Caco-2 (cell line): ENCODE results near the gene STK24. TPM values are rescaled to one million over a fixed set of nuclear protein-coding genes. Genes with fewer than 3 reads are reported as not detected.

Experiments
- BruUV-seq: library from RNA; stranded (reverse); fragments of 400-500 nt; replicated peaks from 2 replicates; lab custom pipeline; 2021; lab: Mats Ljungman, UMichigan
- CTCF ChIA-PET: fragments of 300-600 bp; sonication (Branson Sonifier 250); formaldehyde crosslinking; loops from one replicate; lab custom pipeline; 2022; ENCODE audit warnings: antibody characterized with exemption; lab: Charles Lee
- POLR2A ChIA-PET: fragments of 300-600 bp; sonication (Branson Sonifier 250); formaldehyde crosslinking; loops from one replicate; lab custom pipeline; 2022; ENCODE audit warnings: antibody characterized with exemption; lab: Charles Lee
- DNase-seq, 2 experiments: peaks; one replicate each; pipeline versions ENCODE4 v3.0.0 to v3.0.0-alpha.2; 2020 to 2022
- H3K27me3 ChIP-seq: replicated peaks from 2 replicates; pipeline ENCODE4 v1.6.0; 2011; ENCODE audit warnings: low read length; ENCODE audit not compliant: control insufficient read depth, insufficient read depth
- H3K36me3 ChIP-seq: 2 replicates; pipeline ENCODE4 v1.5.1; 2011; ENCODE audit warnings: low read length; ENCODE audit not compliant: control insufficient read depth, insufficient read depth
- H3K4me1 ChIP-seq: fragments of 250-450 bp; sonication (Bioruptor Pico); 2 replicates; pipeline ENCODE4 v1.5.1; 2020; ENCODE audit warnings: mild to moderate bottlenecking
- H3K4me3 ChIP-seq: 2 replicates; pipeline ENCODE4 v1.5.1; 2011; ENCODE audit warnings: low read depth, mild to moderate bottlenecking, control low read depth, low read length
- H3K9me3 ChIP-seq: fragments of 250-450 bp; sonication (Bioruptor Pico); 2 replicates; pipeline ENCODE4 v1.5.1; 2020; ENCODE audit warnings: mild to moderate bottlenecking, moderate library complexity
- H3K27ac Mint-ChIP-seq: one replicate; pipeline ENCODE4 v1.8.0; 2022; ENCODE audit warnings: mixed read lengths; ENCODE audit not compliant: unreplicated experiment
- H3K27me3 Mint-ChIP-seq: one replicate; pipeline ENCODE4 v1.8.0; 2022; ENCODE audit warnings: mixed read lengths; ENCODE audit not compliant: insufficient read depth, unreplicated experiment
- H3K36me3 Mint-ChIP-seq: one replicate; pipeline ENCODE4 v1.8.0; 2022; ENCODE audit warnings: mild to moderate bottlenecking, mixed read lengths; ENCODE audit not compliant: insufficient read depth, unreplicated experiment
- H3K4me1 Mint-ChIP-seq: one replicate; pipeline ENCODE4 v1.8.0; 2022; ENCODE audit warnings: low read depth, mixed read lengths; ENCODE audit not compliant: unreplicated experiment
- H3K4me3 Mint-ChIP-seq: one replicate; pipeline ENCODE4 v1.8.0; 2022; ENCODE audit warnings: mild to moderate bottlenecking, moderate library complexity, mixed read lengths; ENCODE audit not compliant: unreplicated experiment
- H3K9me3 Mint-ChIP-seq: one replicate; pipeline ENCODE4 v1.8.0; 2022; ENCODE audit warnings: mixed read lengths; ENCODE audit not compliant: unreplicated experiment
- CTCF ChIP-seq, 2 experiments: fragments of 200-600 bp in 1 of 2; IDR thresholded peaks; 1 replicate in 1 of 2; 2 replicates in 1 of 2; pipeline versions ENCODE4 v1.5.1 to v1.8.0; 2011 to 2022; ENCODE audit warnings: antibody characterized with exemption in 1 of 2, control low read depth in 1 of 2, inconsistent platforms in 1 of 2, low read depth in 1 of 2, low read length in 1 of 2, mild to moderate bottlenecking in 1 of 2, moderate library complexity in 1 of 2; ENCODE audit not compliant: insufficient read depth in 1 of 2, severe bottlenecking in 1 of 2, unreplicated experiment in 1 of 2
- intact Hi-C: fragments of 100-400 bp; cut with micrococcal nuclease; formaldehyde crosslinking; loops from one replicate; pipeline ENCODE4 v1.10.0; 2022; ENCODE audit not compliant: unreplicated experiment
- total RNA-seq: library from RNA; stranded (reverse); gene quantifications from 2 replicates; pipeline ENCODE4 v1.2.3, GENCODE V29; 2022

The STK24 gene
- total RNA-seq, 1 experiment from 2014 or later = 253 TPM

- intact Hi-C loops = no loop called here
- peak overlapping the region; percentile 45 for H3K27ac Mint-ChIP-seq
- H3K9me3 Mint-ChIP-seq = no peaks in the 10 kb centered on the region
- no peak overlapping the region for H3K4me3 ChIP-seq
- peaks cover 97% of the 10 kb centered on the region for H3K36me3 Mint-ChIP-seq
- ChIA-PET CTCF (no interaction called here), POLR2A (no interaction called here)
- H3K4me1 Mint-ChIP-seq = peaks cover 24% of the 10 kb centered on the region
- H3K9me3 ChIP-seq = no peaks in the 10 kb centered on the region
- H3K4me1 ChIP-seq = no peaks in the 10 kb centered on the region
- no peaks in the 10 kb centered on the region for H3K27me3 Mint-ChIP-seq
- peaks cover 5% of the 10 kb centered on the region for H3K36me3 ChIP-seq
- no peak for DNase-seq
- H3K4me3 Mint-ChIP-seq = no peak overlapping the region
- TF ChIP-seq CTCF (IDR thresholded peaks at IDR 0.05; ENCODE audit: insufficient read depth in 1 of 2, low read depth in 1 of 2, low read length in 1 of 2, severe bottlenecking in 1 of 2, unreplicated experiment in 1 of 2) = no peak
- BruUV-seq = no TSS peak
- H3K27me3 ChIP-seq = no peaks in the 10 kb centered on the region
Measured at GRCh38 chr13:98459721-98460370, 117.1 kb downstream of the STK24 start.

GRCh38 chr13:98459171-98459681 is 117.7 kb downstream of the STK24 start:
- Mint-ChIP-seq H3K27me3 (no peaks in the 10 kb centered on the region), H3K4me1 (peaks cover 24% of the 10 kb centered on the region), H3K36me3 (peaks cover 100% of the 10 kb centered on the region), H3K4me3 (no peak overlapping the region), H3K9me3 (no peaks in the 10 kb centered on the region), H3K27ac (peak overlapping the region; percentile 45)
- H3K4me3 ChIP-seq = no peak overlapping the region
- no peaks in the 10 kb centered on the region for H3K27me3 ChIP-seq
- no peaks in the 10 kb centered on the region for H3K9me3 ChIP-seq
- no peak for TF ChIP-seq CTCF (IDR thresholded peaks at IDR 0.05; ENCODE audit: insufficient read depth in 1 of 2, low read depth in 1 of 2, low read length in 1 of 2, severe bottlenecking in 1 of 2, unreplicated experiment in 1 of 2)
- H3K36me3 ChIP-seq = peaks cover 5% of the 10 kb centered on the region
- CTCF ChIA-PET = no interaction called here
- DNase-seq = no peak
- no peaks in the 10 kb centered on the region for H3K4me1 ChIP-seq
- intact Hi-C loops = no loop called here
- POLR2A ChIA-PET = no interaction called here
- BruUV-seq = no TSS peak

GRCh38 chr13:98458431-98458830 is 118.5 kb downstream of the STK24 start:
- Histone ChIP-seq H3K9me3 (no peaks in the 10 kb centered on the region), H3K36me3 (peaks cover 5% of the 10 kb centered on the region), H3K4me3 (no peak overlapping the region), H3K4me1 (no peaks in the 10 kb centered on the region), H3K27me3 (no peaks in the 10 kb centered on the region)
- H3K36me3 Mint-ChIP-seq = peaks cover 99% of the 10 kb centered on the region
- H3K4me1 Mint-ChIP-seq = peaks cover 22% of the 10 kb centered on the region
- no peak for DNase-seq
- ChIA-PET CTCF (interaction anchor here (0.7 kb wide), 1 partner anchor 26 kb away, joined by 3 read pairs; no protein-coding TSS in a partner anchor), POLR2A (no interaction called here)
- intact Hi-C loops = no loop called here
- no peaks in the 10 kb centered on the region for H3K9me3 Mint-ChIP-seq
- no peak for TF ChIP-seq CTCF (IDR thresholded peaks at IDR 0.05; ENCODE audit: insufficient read depth in 1 of 2, low read depth in 1 of 2, low read length in 1 of 2, severe bottlenecking in 1 of 2, unreplicated experiment in 1 of 2)
- no TSS peak for BruUV-seq
- no peaks in the 10 kb centered on the region for H3K27me3 Mint-ChIP-seq
- H3K27ac Mint-ChIP-seq = no peak overlapping the region
- no peak overlapping the region for H3K4me3 Mint-ChIP-seq
